GM19397 (cell line): Measurements from ENCODE around the gene MYMK.

ENCODE experiments used
- ATAC-seq: cut with Tn5 transposase; IDR thresholded peaks from one replicate; pipeline ENCODE4 v1.9.1; 2021; ENCODE audit warnings: mild to moderate bottlenecking, moderate library complexity; ENCODE audit not compliant: unreplicated experiment

The MYMK gene

DNA sequence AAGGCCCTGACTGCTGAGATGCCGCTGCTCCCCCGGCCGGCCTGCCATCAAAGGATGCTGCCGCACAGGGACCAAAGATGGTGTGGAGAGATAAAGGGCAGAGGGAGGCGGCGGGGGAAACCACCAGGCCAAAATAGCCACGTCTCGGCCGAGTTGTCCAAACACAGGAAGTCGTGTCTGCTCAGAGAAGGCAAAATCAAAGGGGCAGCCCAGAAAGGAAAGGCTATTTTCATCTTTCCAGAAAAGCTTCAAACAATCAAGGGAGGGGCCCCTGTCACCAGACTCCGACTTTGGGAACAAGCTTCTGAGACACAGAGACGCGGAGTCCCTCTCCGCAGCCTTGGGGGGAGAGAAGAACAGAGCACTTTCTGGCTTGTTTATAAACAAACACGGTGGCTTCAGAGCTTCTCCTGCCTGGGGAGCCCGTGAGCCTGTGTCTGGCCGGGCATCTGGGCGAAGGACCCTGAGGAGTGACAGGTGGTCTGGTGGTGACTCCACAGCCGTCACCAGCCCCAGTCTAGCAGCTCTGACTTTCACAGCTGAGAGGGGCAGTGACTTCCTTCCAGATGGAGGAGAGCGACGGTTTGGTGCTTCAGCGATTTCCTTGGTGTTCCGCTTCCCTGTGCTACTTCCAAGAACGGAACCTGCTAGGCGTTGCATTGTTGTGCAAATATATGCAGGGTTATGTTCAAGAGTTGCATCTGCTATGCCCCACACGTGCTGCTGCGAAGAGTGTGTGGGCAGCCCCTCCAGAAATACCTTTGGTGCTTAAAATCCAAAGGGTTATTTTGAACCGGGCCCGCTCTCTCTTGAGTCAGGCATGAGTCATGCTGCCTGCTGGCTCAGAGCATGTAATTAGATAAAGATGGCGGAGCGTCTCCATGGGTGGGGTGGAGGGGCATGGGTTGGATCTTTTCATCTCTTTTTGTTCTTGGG lies 33.7 kb upstream of the MYMK start:
- no peak for ATAC-seq

DNA sequence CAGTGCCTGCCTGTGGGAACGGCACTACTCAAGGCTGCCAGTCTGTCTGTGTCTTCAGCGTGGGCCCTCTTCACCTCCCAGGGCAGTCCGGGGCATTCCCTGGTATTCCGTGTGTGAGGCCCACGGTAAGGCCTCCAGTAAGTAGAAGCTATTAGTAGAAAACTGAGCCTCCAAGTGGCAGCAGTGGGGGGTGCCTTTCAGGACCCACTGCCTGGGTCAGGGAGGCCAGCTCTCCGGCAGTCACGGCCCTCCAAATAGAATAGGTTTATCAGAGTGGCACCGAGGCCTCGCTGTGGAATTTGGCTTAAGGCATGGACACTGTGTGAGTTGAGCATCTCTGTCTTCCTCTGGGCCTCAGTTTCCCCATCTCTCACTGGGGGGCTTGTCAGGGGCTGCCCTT lies 32.8 kb upstream of the MYMK start:
- ATAC-seq: no peak

DNA sequence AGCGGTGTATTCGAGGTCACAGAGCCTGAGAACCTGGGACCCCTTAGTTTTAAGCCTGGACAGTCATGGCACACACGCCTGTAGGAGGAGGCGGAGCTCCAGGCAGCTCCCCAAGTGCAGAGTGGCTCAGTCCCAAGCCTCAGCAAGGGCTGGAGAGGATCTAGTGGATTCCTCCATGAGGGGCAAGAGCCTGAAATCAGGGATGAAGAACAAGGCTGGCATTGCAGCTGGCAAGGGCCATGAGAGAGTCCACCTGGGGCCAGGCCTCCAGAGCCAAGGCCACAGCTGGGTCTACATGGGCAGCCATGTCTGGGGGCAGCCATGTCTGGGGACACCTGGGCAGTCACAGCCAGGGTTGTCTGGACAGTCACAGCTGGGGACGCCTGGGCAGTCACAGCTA lies 31.6 kb upstream of the MYMK start:
- no peak for ATAC-seq

DNA sequence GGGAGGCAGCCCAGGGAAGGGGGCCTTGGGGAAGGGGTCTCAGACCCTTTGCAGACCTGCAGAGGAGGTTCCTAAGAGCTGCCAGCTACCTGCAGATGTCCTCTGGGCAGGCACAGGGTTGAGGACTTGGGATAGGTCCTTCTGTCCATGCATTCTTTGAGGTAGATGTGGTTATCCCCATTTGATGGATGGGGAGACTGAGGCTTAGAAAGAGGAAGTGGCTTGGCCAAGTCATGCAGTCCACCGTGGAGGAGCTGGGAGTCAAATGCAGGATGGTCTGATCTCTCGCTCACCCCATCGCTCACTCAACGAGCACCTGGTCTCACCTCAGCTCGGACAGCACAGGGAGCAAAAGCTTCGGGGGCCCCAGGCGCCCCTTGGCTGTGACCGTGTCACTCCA lies 30.0 kb upstream of the MYMK start:
- ATAC-seq: no peak

DNA sequence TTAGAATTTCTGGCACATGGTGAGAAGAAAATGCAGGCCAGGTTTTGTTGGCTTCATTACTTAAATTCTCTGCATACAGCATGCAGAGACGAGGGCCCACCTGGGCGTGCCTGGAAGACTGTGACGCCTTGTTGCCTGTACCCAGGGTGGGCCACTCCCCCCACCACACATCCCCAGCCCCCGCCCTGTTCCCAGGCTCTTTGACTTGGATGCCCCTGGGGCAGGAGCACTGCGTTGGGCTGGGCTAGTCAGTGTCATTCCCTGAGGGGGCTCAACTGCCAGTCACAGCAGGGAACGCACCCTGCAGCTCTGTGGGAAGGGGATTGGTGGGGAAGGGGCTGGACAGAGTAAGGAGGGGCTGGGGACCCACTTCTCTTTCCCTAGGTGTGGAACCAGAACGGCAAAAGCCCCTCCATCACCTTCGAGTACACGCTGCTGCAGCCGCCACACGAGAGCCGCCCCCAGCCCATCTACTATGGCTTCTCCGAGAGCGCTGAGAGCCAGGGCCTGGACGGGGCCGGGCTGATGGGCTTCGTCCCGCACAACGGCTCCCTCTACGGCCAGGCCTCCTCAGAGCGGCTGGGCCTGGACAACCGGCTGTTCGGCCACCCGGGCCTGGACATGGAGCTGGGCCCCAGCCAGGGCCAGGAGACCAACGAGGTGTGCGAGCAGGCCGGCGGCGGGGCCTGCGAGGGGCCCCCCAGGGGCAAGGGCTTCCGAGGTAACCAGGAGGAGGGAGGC lies 29.4 kb upstream of the MYMK start:
- ATAC-seq: no peak

DNA sequence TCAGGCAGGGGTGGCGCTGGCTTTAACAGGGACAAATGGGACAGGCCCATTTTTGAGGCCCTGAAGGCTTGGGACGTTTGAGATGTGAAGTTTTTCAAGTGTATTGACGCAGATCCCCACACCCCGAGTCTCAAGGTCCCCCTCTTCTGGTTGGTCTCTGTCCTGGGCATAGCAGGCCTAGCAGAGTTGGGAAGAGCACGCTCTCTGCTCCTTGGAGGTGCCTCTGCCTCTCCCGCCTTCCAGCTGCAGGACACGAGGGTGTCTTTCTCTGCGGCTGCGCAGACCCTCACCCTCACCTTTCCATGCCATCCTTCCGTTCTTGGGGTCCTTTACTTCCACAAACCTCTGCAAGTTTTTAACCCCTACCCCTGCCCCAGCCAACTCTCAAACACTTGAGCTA lies 28.4 kb upstream of the MYMK start:
- ATAC-seq: no peak

DNA sequence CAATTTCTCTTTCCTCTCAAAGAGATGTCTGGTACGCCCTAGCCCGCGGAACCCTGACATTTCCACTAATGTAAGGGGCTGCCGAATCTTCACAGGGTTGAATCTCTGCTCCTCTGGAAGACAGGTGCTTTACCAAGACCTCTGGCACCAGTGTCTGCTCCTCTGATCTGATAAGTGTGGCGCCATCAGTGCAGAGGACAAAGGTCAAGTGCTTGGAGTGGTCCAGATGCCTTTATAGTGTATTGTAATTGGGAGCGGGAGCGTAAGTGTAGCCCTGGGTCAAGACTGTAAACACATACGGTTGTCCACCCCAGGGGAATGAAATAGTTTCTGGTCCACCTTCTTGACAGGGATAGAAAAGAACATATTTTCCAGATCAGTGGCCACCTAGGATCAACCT lies 27.5 kb upstream of the MYMK start:
- no peak for ATAC-seq

DNA sequence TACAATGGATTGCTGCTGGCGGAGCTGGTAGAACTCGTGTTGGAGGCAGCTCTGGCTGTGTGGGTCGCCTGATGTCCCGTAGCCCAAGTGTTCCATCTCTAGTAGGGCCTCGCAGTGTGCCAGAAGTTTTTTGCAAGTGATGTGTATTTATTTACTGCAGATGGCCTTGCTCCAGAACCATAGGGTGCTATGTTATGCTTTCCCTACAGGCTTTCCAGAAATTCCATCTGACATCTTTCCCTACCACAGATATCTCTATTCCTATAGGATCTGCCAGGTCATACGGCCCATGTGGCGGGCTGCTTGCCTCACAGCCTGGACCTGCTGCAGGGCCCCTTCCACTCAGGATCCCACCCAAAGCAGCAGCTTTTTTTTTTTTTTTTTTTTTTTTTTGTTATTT lies 26.7 kb upstream of the MYMK start:
- no peak for ATAC-seq

DNA sequence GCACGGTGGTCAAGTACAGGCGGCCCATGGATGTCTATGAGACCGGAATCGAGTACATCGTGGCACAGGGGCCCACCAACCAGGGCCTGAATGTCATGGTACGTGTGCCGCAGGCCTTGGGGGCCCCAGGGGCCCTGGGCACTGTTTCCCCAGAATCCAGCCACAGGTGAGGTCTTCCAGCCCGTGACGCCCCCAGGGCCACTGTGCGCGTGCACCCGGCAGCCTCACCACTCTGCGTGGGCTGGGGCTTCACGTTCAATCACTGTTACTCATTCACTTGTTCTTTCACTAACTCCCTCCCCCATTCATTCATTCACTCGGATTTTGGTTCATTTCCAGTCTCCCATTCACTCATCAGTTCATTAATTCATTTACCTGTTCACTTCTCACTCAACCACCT lies 22.4 kb upstream of the MYMK start:
- ATAC-seq: no peak

DNA sequence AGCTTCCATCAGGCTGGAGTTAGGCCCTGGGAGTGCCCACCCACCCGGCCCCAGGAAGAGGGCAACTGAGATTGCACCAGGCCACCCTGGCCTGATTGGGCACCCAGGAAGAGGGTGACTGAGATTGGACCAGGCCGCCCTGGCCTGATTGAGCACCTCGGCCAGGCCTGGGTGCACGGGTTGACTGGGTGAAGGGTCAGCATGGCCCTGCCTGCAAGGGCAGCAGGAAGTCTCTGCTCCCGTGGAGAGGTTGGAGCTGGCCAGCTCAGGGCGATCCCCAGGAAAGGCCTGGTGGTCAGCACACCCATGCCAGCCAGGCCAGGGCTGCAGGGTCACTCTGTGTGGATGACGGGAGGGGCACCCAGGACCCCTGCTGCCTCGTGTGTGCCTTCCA lies 21.5 kb upstream of the MYMK start:
- no peak for ATAC-seq

DNA sequence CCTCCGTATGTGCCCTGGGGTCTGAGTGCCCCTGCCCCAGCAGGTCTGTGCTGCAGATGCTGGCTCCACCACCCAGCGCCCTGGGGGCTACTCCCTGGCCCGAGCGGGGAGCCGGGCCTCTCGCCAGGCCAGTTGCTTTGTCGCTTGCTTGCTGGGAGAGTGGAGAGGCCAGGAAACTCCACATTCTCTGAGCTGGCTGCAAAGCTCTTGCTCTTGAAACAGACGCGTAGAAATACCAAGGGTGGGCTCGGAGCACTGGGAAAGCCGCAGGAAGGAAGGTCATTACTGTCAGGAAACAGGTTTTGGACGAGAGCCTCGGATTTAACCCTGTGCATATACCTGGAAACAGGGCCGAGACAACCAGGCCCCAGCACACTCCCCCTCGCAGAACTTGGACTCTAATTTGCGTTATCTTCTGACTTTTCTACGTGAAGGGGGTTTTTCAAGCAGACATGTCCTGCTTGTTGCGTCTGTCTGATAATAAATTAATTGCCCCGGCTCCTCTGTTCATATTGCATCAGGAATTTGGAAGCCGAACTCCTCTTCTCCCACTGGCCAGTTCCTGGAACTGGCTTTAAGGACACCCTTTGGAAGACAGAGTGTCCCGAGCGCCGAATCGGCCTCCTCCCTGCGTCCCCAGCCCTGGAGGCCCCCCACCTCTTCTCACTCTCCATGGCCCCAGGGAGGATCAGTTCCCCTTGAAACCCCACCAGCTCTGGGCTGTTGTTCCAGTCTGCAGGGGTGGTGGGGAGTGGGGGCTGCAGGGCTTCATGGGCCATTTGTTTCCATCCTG lies 20.9 kb upstream of the MYMK start:
- ATAC-seq: no peak

DNA sequence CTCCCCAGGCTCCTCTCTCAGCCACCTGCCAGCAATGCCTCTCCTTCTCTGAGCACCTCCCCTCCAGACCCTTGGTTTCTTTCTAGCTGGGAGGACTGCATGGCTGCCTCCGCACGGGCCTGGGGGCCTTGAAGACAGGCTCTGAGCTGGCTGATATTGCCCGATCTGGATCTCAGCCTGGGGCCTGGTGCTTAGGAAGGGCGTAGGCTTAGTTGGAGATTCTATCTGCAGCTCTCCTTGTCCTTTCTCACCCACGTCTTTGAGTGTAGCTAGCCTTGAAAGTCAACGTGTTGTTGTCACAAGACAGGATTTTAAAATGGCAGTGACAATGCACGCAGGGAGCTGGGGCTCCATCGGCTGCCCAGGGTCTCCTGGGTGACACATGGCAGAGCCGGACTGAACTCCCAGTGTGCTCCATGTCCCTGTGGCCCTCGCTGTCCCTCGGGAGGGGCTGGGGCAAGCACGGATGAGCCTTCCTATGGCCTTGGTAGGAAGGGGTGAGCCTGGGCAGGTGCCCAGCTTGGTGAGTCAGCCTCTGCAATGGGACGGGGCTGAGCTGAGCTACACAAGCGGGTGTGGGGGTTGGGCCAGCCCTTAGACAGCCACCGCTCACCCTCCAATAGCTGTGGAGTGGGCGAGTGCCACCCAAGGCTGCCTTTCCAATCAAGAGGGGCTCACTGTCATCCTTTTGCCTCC lies 19.2 kb upstream of the MYMK start:
- no peak for ATAC-seq

DNA sequence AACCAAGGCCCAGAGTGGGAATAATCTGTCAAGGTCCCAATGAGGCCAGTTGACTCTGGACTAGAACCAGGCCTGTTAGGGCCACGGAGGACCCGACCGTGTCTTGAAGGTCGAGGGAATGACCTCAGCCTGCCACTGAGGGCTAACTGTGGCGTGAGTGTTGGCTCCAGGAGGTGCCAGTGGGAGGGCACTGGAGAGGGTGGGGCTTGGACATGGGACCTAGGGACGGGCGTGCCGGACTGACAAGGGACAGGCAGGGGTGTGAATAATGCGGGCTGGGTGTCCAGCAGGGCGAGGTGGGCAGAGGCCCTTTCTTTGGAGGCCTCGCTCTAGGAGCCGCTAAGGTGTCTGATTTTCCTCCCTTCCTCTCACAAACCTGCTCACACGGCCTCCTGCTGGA lies 17.2 kb upstream of the MYMK start:
- no peak for ATAC-seq

DNA sequence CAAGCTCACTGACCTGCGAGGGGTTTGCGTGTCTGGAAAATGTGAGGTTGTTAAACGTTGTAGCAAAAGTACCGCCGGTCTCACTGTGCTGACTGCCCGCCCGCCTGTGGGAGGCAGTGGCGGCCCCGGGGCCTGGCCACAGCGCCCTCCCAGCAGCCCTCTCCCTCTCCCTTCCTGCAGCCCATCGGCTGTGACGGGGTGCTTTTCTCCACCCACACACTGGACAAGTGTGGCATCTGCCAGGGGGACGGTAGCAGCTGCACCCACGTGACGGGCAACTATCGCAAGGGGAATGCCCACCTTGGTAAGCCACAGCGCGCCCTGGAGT lies 15.9 kb upstream of the MYMK start:
- no peak for ATAC-seq

DNA sequence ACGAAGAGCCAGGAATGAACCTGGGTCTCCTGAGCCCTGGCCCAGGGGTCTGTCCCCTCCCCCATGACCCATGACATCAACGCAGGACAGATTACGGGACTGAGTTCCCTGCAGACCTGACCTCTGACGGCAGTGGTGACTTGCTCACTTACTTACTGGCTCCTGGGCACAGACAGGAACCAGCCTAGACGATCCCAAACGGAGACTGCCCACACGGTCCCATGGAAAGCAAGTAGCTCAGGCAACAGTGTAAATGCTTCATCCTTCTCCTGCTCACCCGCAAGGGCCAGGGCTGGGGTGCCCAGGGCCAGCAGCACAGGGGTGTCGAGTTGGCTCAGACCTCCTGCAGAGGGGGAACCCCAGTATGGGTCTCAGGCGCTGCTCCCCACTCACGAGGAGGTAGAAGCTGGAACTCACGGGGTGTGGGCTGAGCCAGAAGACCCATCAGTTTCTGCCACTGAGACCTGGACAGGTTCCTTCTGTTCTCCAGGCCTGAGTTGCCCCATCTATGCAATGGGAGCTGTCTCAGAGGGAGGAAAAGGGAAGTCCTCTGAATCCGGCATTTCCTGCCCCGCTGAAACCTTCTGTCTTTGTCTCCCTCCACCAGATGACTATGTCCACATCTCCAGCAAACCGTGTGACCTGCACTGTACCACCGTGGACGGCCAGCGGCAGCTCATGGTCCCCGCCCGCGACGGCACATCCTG lies 15.4 kb upstream of the MYMK start:
- no peak for ATAC-seq

DNA sequence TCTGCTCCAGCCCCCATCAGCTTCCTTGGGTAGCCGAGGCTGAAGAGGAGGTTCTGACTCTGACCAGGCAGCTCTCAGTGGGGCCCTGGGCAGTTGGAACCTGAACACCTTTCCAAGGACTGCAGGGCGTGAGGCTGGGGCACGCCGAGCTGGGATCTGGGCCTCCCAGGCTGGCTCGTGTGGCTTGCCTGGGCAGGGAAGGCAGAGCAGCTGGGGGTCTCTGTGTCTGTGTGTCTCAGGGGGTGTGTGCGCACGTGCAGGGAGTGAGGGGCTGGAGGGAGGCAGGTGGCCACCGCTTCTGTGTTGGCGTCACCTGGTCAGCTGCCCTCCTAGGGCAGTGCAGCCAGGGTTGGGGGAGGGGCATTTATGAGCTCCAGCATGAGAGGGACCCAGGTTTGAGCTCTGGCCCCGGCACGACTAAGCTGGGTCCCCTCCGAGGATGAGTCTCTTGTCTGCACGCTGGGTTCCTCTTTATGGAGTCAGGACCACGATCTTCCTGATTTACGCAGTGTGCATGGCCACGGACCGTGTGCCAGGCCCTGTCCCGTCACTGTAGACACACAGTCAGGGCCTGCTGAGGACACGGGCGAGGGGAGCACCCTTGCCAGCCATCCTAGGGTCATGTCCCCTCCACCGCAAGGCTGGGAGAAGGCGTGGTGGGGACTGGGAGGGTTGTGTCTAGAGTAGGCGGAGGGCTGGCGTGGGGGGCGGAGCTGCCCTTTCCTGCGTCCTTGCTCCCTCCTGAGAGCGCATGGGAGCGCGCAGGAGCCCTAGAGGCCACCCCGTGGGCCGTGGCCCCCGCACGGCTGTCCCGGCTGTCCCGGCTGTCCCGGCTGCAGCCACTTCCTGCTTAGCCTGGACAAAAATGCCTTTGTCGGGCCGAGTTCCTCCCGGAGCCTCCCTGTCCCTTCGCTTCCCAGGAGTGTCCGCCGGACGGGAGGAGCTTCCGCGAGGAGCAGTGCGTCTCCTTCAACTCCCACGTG lies 14.4 kb upstream of the MYMK start:
- ATAC-seq: no peak

DNA sequence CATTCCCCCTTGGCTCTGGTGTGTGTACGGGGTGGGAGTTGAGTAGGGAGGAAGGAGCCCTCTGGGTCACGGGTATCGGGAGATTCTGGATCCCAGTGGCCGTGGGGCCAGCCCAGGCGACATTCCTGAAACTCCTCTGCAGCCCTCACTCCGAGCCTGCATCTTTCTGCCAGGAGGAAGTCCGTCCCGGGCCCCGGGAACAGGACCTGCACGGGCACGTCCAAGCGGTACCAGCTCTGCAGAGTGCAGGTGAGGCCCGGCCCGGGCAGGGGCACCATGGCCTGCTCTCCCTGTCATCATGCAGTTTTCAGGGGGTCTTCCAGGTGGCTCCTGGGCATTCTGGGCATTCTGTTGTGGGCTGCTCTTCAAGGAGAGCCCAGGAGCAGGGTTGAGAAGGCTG lies 13.4 kb upstream of the MYMK start:
- no peak for ATAC-seq

DNA sequence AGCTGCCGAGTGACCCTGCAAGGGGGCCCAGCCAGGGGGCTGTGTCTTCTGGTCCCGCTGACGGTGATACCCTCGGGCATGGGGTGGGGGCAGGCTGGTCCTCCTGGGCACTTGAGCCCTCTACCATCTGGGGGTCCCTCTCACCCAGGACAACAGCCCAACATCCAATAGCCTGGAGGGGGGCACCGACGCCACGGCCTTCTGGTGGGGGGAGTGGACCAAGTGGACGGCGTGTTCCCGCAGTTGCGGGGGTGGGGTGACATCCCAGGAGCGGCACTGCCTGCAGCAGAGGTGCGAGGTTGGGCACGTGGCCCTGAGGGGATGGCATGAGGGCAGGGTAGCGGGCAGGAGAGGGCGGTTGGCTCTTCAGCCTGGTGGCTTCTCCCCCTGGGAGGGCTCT lies 12.5 kb upstream of the MYMK start:
- no peak for ATAC-seq

DNA sequence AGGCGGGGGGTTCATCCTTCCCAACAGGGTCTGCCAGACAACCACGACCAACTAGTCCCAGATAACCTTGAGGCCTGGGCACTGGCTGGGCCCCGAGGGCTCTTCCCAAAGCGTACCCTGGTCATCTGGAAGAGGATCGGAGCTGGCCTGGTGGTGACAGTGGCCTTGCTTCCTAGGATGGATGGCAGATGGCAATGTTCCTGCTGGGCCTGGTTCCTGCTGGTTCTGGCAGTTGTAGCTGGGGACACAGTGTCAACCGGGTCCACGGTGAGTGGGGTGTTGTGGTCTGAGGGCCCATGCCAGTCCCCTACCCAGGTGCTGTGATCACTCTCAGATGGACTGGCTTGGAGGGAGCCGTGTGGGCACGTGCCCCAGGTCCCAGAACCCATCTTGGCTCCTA lies 11.8 kb upstream of the MYMK start:
- ATAC-seq: no peak
